Brain pericyte (primary cell): Measurements from ENCODE around the gene ASPDH.

Experiments used
- DNase-seq: peaks from one replicate; pipeline ENCODE4 v3.0.0-alpha.2; 2012; ENCODE audit warnings: low read depth, low spot score

Gene ASPDH

GRCh38 chr19:50496189-50497021, 17.3 kb downstream of the ASPDH start:
- no peak for DNase-seq

DNA sequence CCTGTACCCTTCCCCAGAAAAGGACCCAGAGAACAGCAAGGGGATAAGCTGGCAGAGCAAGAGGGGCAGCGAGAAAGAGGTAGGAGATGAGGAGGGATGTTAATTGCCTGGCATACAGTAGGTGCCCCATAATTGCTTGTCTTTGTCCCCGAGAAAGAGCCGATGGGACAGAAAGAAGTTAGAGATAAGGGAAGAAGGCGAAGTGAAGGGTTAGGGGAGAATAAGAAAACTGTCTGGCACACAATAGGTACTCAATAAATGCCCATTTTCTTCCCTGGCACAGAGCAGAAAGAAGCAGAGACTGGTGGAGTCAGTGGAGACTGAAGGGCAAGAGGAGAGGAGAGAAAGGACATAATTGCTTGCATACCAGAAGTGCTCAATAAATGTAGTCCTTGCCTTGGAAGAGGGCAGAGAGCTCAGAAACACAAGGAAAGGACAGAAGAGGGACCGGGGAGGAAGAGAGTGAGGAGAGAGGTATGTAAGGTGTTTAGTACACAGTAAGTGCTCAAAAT, 18.6 kb downstream of the ASPDH start:
- DNase-seq, result no peak

- no peak for DNase-seq
Measured at GRCh38 chr19:50494186-50495019, 19.3 kb downstream of the ASPDH start.

DNA sequence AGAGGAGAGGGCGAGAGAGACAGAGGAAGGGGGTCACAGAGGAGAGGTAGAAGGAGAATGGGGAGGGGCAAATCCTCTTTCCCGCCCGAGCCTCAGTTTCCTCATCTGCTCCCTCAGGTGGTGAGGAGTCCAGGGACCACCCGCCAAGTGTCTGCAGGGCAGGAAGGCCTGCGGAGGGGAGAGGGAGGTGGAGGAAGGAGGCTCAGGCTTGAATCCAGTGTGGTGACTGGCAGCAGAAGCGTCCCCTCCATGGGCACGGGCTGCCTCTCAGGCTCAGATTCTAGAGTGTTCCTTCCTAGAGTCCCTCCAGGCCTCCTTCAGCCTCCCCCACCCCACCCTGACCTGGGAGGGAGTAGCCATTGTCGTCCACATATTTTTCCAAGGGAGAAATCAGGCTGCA, 20.5 kb downstream of the ASPDH start:
- DNase-seq, result no peak

- no peak for DNase-seq
Measured at GRCh38 chr19:50492303-50493052, 21.2 kb downstream of the ASPDH start.

GRCh38 chr19:50490991-50491472, 22.7 kb downstream of the ASPDH start:
- DNase-seq, result no peak

DNA sequence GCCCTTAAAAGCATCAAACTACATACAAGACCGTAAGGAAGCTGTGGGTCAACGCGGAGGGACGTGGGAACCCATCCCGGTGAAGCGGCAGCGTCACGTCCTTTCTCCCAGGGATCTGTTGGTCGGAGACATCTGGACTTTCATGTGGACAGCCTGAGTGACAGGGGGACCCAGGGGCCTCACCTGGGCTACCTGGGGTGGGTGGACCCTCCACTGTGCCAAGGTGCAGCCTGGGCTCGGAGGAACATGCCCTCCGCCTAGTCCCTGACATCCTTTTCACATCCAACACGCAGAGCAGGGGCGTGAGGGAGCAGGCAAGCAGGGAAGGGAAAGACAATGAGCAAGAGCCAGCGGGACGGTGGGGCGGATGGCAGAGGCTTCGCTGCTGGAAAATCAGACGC, 23.3 kb downstream of the ASPDH start:
- DNase-seq, result no peak

DNA sequence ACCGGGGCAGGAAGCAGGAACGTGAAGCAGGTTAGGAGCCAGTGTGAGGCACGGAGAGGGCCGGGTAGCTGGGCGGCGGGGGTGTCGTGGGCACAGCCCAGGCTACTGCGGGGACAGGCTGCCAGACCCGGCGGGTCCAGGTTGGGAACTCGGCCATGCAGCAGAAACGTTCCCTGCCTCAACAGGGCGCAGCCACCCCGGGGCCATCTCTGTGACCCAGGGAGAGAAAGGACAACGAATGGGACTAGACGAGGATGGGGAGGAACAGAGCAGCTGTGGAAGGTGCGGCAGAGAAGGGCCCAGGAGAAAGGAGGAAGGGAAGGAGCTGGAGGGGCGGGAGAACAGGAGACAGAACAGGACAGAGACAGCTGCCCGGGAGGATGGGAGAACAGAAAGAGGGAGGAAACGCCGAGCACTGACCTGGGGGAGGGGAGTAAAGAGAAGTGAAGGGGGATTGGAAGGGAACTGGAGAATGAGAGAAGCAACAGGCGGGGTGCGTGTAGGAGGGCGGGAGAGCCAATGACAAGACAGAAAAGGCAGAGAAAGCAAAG, 24.2 kb downstream of the ASPDH start:
- DNase-seq, result no peak

DNA sequence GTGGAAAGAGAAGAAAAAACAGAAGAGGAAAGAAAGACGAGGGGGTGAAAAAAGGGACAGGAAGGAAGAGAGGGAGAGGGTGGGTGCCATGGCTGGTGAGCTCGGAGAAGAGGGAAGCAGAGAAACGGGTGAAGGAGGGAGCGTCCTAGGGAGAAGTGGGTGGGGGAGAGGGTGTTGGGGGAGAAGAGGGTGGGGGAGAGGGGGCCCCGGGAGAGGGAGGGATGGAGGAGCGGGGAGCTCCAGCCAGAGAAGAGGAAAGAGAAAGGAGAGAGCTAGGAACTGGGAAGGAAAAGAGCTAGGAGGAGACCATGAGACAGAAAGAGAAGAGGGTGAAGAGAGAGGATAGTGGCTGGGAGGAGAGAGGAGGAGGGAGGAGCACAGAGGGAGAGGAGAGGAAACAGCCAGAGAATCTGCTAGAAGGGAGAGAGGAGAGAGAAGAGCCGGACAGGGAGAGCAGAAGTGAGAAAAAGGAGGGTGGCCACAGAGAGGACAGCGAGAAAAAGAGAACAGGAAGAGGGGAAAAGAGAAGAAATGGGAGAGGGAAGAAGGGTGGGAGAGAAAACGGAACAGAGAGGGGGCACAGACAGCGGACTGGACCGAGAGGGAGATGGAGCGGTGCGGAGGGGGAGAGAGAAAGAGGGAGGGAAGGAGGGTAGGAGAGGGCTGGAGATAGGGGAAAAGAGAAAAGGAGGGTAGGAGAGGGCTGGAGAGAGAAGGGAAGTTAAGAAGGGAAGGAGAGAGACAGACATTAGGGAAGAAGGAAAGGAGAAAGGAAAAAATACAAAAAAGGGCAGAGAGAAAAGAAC, 25.1 kb downstream of the ASPDH start:
- DNase-seq, result no peak

- no peak for DNase-seq
Measured at GRCh38 chr19:50486823-50487515, 26.7 kb downstream of the ASPDH start.

GRCh38 chr19:50485284-50485955, 28.3 kb downstream of the ASPDH start:
- no peak for DNase-seq

DNA sequence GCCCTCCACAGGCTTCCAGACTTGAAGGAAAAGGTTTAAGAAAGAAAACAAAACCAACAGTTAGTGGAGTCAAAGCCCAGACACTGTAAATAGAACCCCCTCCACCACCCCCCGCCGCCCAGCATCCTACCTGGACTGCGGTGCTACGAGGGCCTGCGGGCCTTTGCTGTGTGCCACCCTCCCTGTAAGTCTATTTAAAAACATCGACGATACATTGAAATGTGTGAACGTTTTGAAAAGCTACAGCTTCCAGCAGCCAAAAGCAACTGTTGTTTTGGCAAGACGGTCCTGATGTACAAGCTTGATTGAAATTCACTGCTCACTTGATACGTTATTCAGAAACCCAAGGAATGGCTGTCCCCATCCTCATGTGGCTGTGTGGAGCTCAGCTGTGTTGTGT, 30.8 kb downstream of the ASPDH start:
- no peak for DNase-seq

DNA sequence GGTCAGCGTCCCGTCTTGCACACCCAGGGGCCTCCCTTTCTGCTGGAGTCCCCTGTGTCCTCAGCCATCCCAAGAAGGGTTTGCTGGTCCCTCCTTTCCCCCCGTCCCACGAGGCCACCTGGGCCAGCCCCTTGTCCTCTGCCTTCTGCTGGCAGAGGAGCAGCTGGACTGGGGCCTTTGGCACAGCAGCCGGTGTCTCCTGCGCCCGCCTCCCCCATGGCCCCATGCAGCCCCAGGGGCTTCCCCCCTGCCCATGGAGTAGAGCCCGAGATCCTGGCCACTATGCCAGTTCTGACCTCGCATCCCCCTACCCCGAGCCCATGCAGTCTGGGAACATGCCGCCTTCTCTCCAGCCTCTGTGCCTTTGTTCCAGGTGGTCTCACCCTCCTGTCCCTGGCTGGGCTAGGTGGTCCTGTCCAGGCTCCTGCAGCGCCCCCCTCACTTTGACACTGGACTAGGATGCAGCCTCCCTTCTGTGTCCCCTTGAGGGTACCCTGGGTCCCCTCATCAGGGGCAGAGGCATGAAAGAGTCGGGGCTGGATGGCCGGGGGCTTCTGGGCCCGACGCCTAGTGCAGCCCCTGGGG, 31.4 kb downstream of the ASPDH start:
- no peak for DNase-seq

- DNase-seq, result no peak
Measured at GRCh38 chr19:50481351-50482149, 32.2 kb downstream of the ASPDH start.

- DNase-seq, result no peak
Measured at GRCh38 chr19:50480281-50481111, 33.2 kb downstream of the ASPDH start.

GRCh38 chr19:50479761-50480251, 33.9 kb downstream of the ASPDH start:
- DNase-seq, result no peak
